Body of pancreas (tissue), 4 donors: ENCODE measurements around the gene MRLN. TPM values are rescaled to one million over a fixed set of nuclear protein-coding genes. Genes with fewer than 3 reads are reported as not detected.

Experiments
- ATAC-seq: fragments of 150-250 bp; one replicate; pipeline ENCODE4 v1.9.1; 2016
- DNase-seq, 4 donors: peaks; one replicate each; pipeline ENCODE4 v3.0.0-alpha.2; 2019
- H3K27ac ChIP-seq, 4 donors: fragments of 200-600 bp; sonication (generic); 1 replicate in 3 of 4; 2 replicates in 1 of 4; pipeline versions ENCODE4 v1.5.1 to v1.6.1; 2016 to 2019; ENCODE audit warnings: mild to moderate bottlenecking in 1 of 4, mixed read lengths in 1 of 4, moderate library complexity in 1 of 4
- H3K27me3 ChIP-seq, 2 donors: fragments of 200-600 bp; sonication (generic); one replicate each; pipeline ENCODE4 v1.6.0; 2016; ENCODE audit warnings: mild to moderate bottlenecking in 1 of 2
- H3K36me3 ChIP-seq, 2 donors: fragments of 200-600 bp; sonication (generic); replicated peaks in 1 of 2; 2 replicates each; pipeline ENCODE4 v1.5.1; 2016; ENCODE audit warnings: low read depth in 2 of 2; ENCODE audit not compliant: insufficient read depth in 1 of 2
- H3K4me1 ChIP-seq: fragments of 200-600 bp; sonication (generic); one replicate; pipeline ENCODE4 v1.6.0; 2016
- H3K4me3 ChIP-seq, 2 donors: fragments of 200-600 bp; sonication (generic); 1 replicate in 1 of 2; 2 replicates in 1 of 2; pipeline ENCODE4 v1.5.1; 2016 to 2019
- H3K9me3 ChIP-seq, 3 donors: fragments of 200-600 bp; sonication (generic); 1 replicate in 2 of 3; 2 replicates in 1 of 3; pipeline ENCODE4 v1.5.1; 2016
- CTCF ChIP-seq, 7 experiments: fragments of 450-650 bp in 4 of 7; fragments of 200-600 bp in 3 of 7; sonication (generic) in 3 of 7; IDR thresholded peaks; one replicate each; pipeline ENCODE4 v1.5.1; 2016 to 2019; ENCODE audit warnings: antibody characterized with exemption in 7 of 7
- POLR2A ChIP-seq, 3 donors: fragments of 450-650 bp; IDR thresholded peaks; one replicate each; pipeline ENCODE4 v1.6.1; 2016; ENCODE audit warnings: antibody characterized with exemption in 3 of 3, mild to moderate bottlenecking in 2 of 3
- WGBS, 2 donors: methylation state at CpG; one replicate each; pipeline ENCODE4 v1.1.5; 2017; 5-methylcytosine and 5-hydroxymethylcytosine counted together
- intact Hi-C: fragments of 100-400 bp; cut with DNase I; formaldehyde crosslinking; loops from one replicate; pipeline ENCODE4 v1.15.1; 2023
- total RNA-seq, 2 donors: library from RNA; depleted of rRNA; stranded (reverse); fragments of >200 nt; gene quantifications; one replicate each; pipeline ENCODE4 v1.1.0, GENCODE V29; 2016

MRLN gene
- total RNA-seq, 2 donors from 2014 or later = not detected

GRCh38 chr10:59724098-59724938 is 28.9 kb downstream of the MRLN start:
- Histone ChIP-seq H3K36me3 (no peaks in the 10 kb centered on the region), H3K27ac (no peak overlapping the region), H3K4me1 (no peaks in the 10 kb centered on the region), H3K27me3 (no peaks in the 10 kb centered on the region), H3K9me3 (no peaks in the 10 kb centered on the region), H3K4me3 (no peak overlapping the region)
- intact Hi-C loops = no loop called here
- DNase-seq = no peak
- ATAC-seq = no peak
- WGBS, 2 donors = 92 to 95% methylated on average over 3 of the region's 3 CpGs
- TF ChIP-seq CTCF (IDR thresholded peaks at IDR 0.05) (no peak), POLR2A (IDR thresholded peaks at IDR 0.05) (no peak)

DNA sequence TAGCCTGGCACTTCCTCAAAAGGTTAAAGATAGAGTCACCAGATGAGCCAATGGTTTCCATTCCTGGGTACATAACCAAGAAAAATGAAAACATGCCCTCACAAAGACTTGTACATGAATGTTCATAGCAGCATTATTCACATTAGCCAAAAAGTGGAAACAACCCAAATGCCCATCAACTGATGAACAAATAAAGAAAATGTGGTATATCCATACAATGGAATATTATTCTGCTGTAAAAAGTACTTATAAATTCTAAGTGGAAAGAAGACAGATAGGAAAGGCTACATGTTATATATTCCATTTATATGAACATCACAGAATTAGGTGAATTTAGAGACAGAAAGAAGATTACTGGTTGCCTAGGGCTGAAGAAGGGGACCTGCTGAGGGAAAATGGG is 32.9 kb downstream of the MRLN start:
- Histone ChIP-seq H3K27me3 (no peaks in the 10 kb centered on the region), H3K27ac (no peak overlapping the region), H3K4me3 (no peak overlapping the region), H3K4me1 (no peaks in the 10 kb centered on the region), H3K9me3 (no peaks in the 10 kb centered on the region), H3K36me3 (no peaks in the 10 kb centered on the region)
- no peak for TF ChIP-seq CTCF (IDR thresholded peaks at IDR 0.05)
- no peak for TF ChIP-seq POLR2A (IDR thresholded peaks at IDR 0.05)
- no peak for DNase-seq
- intact Hi-C loops = no loop called here
- no peak for ATAC-seq

DNA sequence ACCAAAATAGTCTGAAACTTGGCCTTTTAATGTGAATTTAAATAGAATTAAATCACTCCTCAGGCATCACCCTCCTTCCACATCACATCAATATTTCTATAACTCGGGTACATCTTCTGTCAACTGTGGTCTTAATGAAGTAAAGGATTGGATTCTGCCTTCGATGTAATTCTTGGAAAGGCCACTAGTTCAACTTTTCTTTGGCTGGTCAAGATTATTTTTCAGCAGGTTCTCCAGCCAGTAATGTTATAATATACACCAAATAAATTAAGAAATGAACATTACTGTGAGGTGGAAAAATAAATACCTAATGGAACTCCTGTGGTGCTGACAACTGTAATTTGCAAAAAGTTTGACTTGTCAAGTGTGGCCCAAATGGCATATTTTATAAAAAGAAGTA is 33.9 kb downstream of the MRLN start:
- DNase-seq (no peak), ATAC-seq (no peak)
- H3K27me3 ChIP-seq = no peaks in the 10 kb centered on the region
- H3K9me3 ChIP-seq = no peaks in the 10 kb centered on the region
- intact Hi-C loops = no loop called here
- TF ChIP-seq CTCF (IDR thresholded peaks at IDR 0.05) (no peak), POLR2A (IDR thresholded peaks at IDR 0.05) (no peak)
- H3K36me3 ChIP-seq = no peaks in the 10 kb centered on the region
- H3K4me3 ChIP-seq = no peak overlapping the region
- WGBS, 2 donors = 62% methylated on average over 2 of the region's 2 CpGs
- H3K4me1 ChIP-seq = no peaks in the 10 kb centered on the region
- no peak overlapping the region for H3K27ac ChIP-seq

DNA sequence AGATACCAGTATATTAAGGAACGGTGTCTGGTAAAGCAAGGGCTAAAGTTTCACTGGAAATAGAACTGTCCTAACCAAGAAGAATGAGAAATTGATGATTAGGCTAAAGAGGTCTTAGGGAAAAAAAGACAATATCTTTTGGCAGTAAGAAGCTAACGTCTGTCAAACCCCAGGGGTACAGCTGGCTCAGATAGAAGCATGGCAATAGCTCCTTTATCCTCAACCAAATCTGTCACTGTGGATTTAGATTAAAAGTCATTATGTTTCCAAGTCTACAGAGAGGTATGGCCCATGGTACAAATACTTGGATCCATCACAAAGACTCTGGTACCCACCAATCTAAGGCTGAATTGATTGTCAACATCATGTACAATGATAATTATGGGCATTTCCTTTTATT is 35.0 kb downstream of the MRLN start:
- H3K27me3 ChIP-seq = no peaks in the 10 kb centered on the region
- DNase-seq (no peak), ATAC-seq (no peak)
- intact Hi-C loops = no loop called here
- H3K4me1 ChIP-seq = no peaks in the 10 kb centered on the region
- H3K27ac ChIP-seq = no peak overlapping the region
- no peak for TF ChIP-seq POLR2A (IDR thresholded peaks at IDR 0.05)
- TF ChIP-seq CTCF (IDR thresholded peaks at IDR 0.05) = no peak
- 77 to 80% methylated on average over 2 of the region's 2 CpGs for WGBS, 2 donors
- H3K9me3 ChIP-seq = no peaks in the 10 kb centered on the region
- no peak overlapping the region for H3K4me3 ChIP-seq
- H3K36me3 ChIP-seq = no peaks in the 10 kb centered on the region
